HepG2 (cell line): ENCODE measurements around the gene TIMELESS. TPM values are rescaled to one million over a fixed set of nuclear protein-coding genes. Genes with fewer than 3 reads are reported as not detected.

Source experiments
- CREM ChIP-seq, 2 experiments: sonication (generic) in 1 of 2; formaldehyde crosslinking in 1 of 2; IDR thresholded peaks; 2 replicates each; pipeline versions ENCODE4 v1.4.0 to v1.6.1; 2016 to 2020; ENCODE audit warnings: antibody characterized with exemption in 1 of 2, mild to moderate bottlenecking in 1 of 2, missing genetic modification reagents in 1 of 2
- FOSL2 ChIP-seq: sonication (generic); formaldehyde crosslinking; IDR thresholded peaks from 2 replicates; pipeline ENCODE4 v1.4.0; 2020; ENCODE audit warnings: missing genetic modification reagents
- HOXA9 ChIP-seq: sonication (generic); formaldehyde crosslinking; IDR thresholded peaks from 2 replicates; pipeline ENCODE4 v1.8.1; 2022; ENCODE audit warnings: missing genetic modification reagents, mild to moderate bottlenecking, moderate library complexity, borderline replicate concordance
- KMT2A ChIP-seq: sonication (generic); formaldehyde crosslinking; IDR thresholded peaks from 2 replicates; pipeline ENCODE4 v1.4.0; 2020; ENCODE audit warnings: missing genetic modification reagents
- MTF2 ChIP-seq: sonication (generic); formaldehyde crosslinking; IDR thresholded peaks from 2 replicates; pipeline ENCODE4 v1.5.0; 2020; ENCODE audit warnings: missing genetic modification reagents, borderline replicate concordance
- MXD4 ChIP-seq: IDR thresholded peaks from 2 replicates; pipeline ENCODE4 v1.6.1; 2016; ENCODE audit warnings: mild to moderate bottlenecking, missing biosample characterization, missing genetic modification reagents
- ONECUT2 ChIP-seq: sonication (generic); formaldehyde crosslinking; IDR thresholded peaks from 2 replicates; pipeline ENCODE4 v1.4.0; 2020; ENCODE audit warnings: missing genetic modification reagents
- RAD21 ChIP-seq: fragments of 450-650 bp; formaldehyde crosslinking; IDR thresholded peaks from 2 replicates; pipeline ENCODE4 v1.5.0; 2020; ENCODE audit warnings: mild to moderate bottlenecking
- RARA ChIP-seq: IDR thresholded peaks from 2 replicates; pipeline ENCODE4 v1.6.1; 2016; ENCODE audit warnings: missing genetic modification reagents, missing compliant biosample characterization
- TCF7 ChIP-seq: sonication (generic); IDR thresholded peaks from 2 replicates; pipeline ENCODE4 v1.6.1; 2016; ENCODE audit warnings: antibody characterized with exemption, low read depth
- polyA plus RNA-seq, 8 experiments: library from polyadenylated mRNA; depleted of rRNA in 3 of 8; stranded (reverse) in 7 of 8; unstranded in 1 of 8; fragments of >200 nt; fragmentation: Illumina TruSeq in 4 of 8; extraction: Trizol in 4 of 8; gene quantifications; 2 replicates each; pipeline versions ENCODE4 v1.2.1 to v1.2.3, GENCODE V29; 2011 to 2016; ENCODE audit warnings: low read depth in 4 of 8, missing spikeins in 1 of 8, mixed read lengths in 1 of 8; ENCODE audit not compliant: insufficient read depth in 1 of 8
- total RNA-seq, 5 experiments: library from RNA; depleted of rRNA; stranded (reverse); fragments of >200 nt; fragmentation: Illumina TruSeq; extraction: Trizol; gene quantifications; 2 replicates each; pipeline ENCODE4 v1.2.3, GENCODE V29; 2016; ENCODE audit warnings: low read depth in 1 of 5
- TF ChIP-seq, protein P1 (sequence below): sonication (generic); formaldehyde crosslinking; IDR thresholded peaks from 2 replicates; pipeline ENCODE4 v1.5.0; 2020; ENCODE audit warnings: mild to moderate bottlenecking, missing genetic modification reagents
- TF ChIP-seq, protein P2 (sequence below): sonication (generic); formaldehyde crosslinking; IDR thresholded peaks from 2 replicates; pipeline ENCODE4 v1.4.0; 2020; ENCODE audit warnings: mild to moderate bottlenecking, missing genetic modification reagents
- TF ChIP-seq, protein P3 (sequence below): sonication (generic); formaldehyde crosslinking; IDR thresholded peaks from 2 replicates; pipeline ENCODE4 v1.4.0; 2020; ENCODE audit warnings: mild to moderate bottlenecking, missing genetic modification reagents
- TF ChIP-seq, protein P4 (sequence below), 2 experiments: sonication (generic) in 1 of 2; formaldehyde crosslinking in 1 of 2; IDR thresholded peaks; 2 replicates each; pipeline versions ENCODE4 v1.4.0 to v1.6.1; 2018 to 2020; ENCODE audit warnings: missing genetic modification reagents in 2 of 2, borderline replicate concordance in 1 of 2, low read depth in 1 of 2, mild to moderate bottlenecking in 1 of 2, missing biosample characterization in 1 of 2
- TF ChIP-seq, protein P5 (sequence below): sonication (generic); formaldehyde crosslinking; IDR thresholded peaks from 2 replicates; pipeline ENCODE4 v1.5.0; 2020; ENCODE audit warnings: missing genetic modification reagents
- TF ChIP-seq, protein P6 (sequence below): IDR thresholded peaks from 2 replicates; pipeline ENCODE4 v1.6.1; 2012; ENCODE audit warnings: low read depth, low read length, improper control_type of control experiment
- TF ChIP-seq, protein P7 (sequence below): IDR thresholded peaks from 2 replicates; pipeline ENCODE4 v1.6.1; 2016; ENCODE audit warnings: mild to moderate bottlenecking

TIMELESS gene
- total and polyA plus RNA-seq, 2 of the 13 experiments (the other 11 are each of a cell fraction or from before 2014, with no cell fraction given) = 4.0 to 20.3 TPM

DNA sequence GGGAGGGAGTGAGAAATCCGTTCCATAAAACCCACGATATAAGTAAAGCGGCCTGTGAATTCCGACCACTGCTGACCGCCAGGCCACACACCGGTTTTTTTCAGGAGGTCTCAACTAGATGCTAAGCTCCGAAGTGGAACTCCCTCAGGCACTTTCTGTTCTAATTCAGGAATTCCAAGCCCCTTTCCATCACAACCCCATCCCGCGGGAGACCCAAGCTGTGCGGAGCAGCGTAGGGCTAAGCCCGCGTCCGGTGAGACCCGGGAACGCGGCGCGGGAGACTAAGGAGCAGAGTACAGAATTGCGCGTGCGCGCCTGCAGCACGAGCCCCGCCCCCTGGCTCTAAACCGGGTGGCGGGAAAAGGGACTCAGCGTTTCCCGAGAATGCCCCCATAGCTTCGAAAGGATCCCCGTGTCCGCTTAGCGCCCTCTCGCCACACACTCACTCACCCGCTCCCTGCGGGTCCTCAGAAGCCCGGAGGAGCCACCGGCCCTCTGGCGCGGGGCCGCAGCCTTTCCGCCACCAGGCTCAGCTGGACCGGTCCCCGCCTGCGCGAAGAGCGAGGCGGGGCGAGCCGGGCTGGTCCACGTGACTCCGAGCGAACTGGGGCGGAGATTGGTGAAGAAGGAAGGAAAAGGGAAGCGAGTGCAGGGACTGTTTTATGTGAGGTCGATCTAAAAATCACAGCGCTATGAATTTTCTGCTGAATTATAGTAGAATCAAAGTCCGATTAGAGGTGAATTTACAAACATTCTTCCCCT, at the start of gene TIMELESS (continued):
- TF ChIP-seq, protein P1, sequence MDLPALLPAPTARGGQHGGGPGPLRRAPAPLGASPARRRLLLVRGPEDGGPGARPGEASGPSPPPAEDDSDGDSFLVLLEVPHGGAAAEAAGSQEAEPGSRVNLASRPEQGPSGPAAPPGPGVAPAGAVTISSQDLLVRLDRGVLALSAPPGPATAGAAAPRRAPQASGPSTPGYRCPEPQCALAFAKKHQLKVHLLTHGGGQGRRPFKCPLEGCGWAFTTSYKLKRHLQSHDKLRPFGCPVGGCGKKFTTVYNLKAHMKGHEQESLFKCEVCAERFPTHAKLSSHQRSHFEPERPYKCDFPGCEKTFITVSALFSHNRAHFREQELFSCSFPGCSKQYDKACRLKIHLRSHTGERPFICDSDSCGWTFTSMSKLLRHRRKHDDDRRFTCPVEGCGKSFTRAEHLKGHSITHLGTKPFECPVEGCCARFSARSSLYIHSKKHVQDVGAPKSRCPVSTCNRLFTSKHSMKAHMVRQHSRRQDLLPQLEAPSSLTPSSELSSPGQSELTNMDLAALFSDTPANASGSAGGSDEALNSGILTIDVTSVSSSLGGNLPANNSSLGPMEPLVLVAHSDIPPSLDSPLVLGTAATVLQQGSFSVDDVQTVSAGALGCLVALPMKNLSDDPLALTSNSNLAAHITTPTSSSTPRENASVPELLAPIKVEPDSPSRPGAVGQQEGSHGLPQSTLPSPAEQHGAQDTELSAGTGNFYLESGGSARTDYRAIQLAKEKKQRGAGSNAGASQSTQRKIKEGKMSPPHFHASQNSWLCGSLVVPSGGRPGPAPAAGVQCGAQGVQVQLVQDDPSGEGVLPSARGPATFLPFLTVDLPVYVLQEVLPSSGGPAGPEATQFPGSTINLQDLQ = no peak; the same call in 1 of the 2 replicates
- TF ChIP-seq, protein P2, sequence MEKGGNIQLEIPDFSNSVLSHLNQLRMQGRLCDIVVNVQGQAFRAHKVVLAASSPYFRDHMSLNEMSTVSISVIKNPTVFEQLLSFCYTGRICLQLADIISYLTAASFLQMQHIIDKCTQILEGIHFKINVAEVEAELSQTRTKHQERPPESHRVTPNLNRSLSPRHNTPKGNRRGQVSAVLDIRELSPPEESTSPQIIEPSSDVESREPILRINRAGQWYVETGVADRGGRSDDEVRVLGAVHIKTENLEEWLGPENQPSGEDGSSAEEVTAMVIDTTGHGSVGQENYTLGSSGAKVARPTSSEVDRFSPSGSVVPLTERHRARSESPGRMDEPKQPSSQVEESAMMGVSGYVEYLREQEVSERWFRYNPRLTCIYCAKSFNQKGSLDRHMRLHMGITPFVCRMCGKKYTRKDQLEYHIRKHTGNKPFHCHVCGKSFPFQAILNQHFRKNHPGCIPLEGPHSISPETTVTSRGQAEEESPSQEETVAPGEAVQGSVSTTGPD = no peak
- TF ChIP-seq MXD4 = peak; percentile 81
- 0 out of 2 replicates have a peak, but pooled peaks have one; percentile 8 for TF ChIP-seq CREM (IDR thresholded peaks at IDR 0.05)
- no peak for TF ChIP-seq CREM (CRISPR knock-in tag; IDR thresholded peaks at IDR 0.05)
- TF ChIP-seq TCF7 = no peak
- TF ChIP-seq, protein P3, sequence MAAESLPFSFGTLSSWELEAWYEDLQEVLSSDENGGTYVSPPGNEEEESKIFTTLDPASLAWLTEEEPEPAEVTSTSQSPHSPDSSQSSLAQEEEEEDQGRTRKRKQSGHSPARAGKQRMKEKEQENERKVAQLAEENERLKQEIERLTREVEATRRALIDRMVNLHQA (CRISPR knock-in tag) = peak; percentile 61; the same call in 1 of the 2 replicates
- peak; percentile 47 for TF ChIP-seq RAD21 (CRISPR knock-in tag)
- TF ChIP-seq RARA (CRISPR knock-in tag) = 0 out of 2 replicates have a peak, but pooled peaks have one; percentile 28
- TF ChIP-seq MTF2 (CRISPR knock-in tag) = peak; percentile 79; the same call in 1 of the 2 replicates
- peak; percentile 60; the same call in 1 of the 2 replicates for TF ChIP-seq HOXA9 (CRISPR knock-in tag)
- TF ChIP-seq, protein P4, sequence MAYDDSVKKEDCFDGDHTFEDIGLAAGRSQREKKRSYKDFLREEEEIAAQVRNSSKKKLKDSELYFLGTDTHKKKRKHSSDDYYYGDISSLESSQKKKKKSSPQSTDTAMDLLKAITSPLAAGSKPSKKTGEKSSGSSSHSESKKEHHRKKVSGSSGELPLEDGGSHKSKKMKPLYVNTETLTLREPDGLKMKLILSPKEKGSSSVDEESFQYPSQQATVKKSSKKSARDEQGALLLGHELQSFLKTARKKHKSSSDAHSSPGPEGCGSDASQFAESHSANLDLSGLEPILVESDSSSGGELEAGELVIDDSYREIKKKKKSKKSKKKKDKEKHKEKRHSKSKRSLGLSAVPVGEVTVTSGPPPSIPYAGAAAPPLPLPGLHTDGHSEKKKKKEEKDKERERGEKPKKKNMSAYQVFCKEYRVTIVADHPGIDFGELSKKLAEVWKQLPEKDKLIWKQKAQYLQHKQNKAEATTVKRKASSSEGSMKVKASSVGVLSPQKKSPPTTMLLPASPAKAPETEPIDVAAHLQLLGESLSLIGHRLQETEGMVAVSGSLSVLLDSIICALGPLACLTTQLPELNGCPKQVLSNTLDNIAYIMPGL (CRISPR knock-in tag; IDR thresholded peaks at IDR 0.05; ENCODE audit: borderline replicate concordance in 1 of 2, low read depth in 1 of 2) = peak; percentile 62 to 90
- TF ChIP-seq, protein P5, sequence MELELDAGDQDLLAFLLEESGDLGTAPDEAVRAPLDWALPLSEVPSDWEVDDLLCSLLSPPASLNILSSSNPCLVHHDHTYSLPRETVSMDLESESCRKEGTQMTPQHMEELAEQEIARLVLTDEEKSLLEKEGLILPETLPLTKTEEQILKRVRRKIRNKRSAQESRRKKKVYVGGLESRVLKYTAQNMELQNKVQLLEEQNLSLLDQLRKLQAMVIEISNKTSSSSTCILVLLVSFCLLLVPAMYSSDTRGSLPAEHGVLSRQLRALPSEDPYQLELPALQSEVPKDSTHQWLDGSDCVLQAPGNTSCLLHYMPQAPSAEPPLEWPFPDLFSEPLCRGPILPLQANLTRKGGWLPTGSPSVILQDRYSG (CRISPR knock-in tag) = peak; percentile 62; the same call in 1 of the 2 replicates
- TF ChIP-seq KMT2A (CRISPR knock-in tag) = peak; percentile 70; the same call in 1 of the 2 replicates
- TF ChIP-seq ONECUT2 (CRISPR knock-in tag) = no peak
- 0 out of 2 replicates have a peak, but pooled peaks have one; percentile 29 for TF ChIP-seq FOSL2
- TF ChIP-seq, protein P6, sequence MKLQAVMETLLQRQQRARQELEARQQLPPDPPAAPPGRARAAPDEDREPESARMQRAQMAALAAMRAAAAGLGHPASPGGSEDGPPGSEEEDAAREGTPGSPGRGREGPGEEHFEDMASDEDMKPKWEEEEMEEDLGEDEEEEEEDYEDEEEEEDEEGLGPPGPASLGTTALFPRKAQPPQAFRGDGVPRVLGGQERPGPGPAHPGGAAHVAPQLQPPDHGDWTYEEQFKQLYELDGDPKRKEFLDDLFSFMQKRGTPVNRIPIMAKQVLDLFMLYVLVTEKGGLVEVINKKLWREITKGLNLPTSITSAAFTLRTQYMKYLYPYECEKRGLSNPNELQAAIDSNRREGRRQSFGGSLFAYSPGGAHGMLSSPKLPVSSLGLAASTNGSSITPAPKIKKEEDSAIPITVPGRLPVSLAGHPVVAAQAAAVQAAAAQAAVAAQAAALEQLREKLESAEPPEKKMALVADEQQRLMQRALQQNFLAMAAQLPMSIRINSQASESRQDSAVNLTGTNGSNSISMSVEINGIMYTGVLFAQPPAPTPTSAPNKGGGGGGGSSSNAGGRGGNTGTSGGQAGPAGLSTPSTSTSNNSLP = no peak
- TF ChIP-seq, protein P7, sequence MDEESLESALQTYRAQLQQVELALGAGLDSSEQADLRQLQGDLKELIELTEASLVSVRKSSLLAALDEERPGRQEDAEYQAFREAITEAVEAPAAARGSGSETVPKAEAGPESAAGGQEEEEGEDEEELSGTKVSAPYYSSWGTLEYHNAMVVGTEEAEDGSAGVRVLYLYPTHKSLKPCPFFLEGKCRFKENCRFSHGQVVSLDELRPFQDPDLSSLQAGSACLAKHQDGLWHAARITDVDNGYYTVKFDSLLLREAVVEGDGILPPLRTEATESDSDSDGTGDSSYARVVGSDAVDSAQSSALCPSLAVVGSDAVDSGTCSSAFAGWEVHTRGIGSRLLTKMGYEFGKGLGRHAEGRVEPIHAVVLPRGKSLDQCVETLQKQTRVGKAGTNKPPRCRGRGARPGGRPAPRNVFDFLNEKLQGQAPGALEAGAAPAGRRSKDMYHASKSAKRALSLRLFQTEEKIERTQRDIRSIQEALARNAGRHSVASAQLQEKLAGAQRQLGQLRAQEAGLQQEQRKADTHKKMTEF (CRISPR knock-in tag) = peak; percentile 94
